Activated naive CD4-positive, alpha-beta T cell treated with anti-CD3 and anti-CD28 coated beads, Interleukin-2, amount 10 ng/mL, durations not matched to agents 7 days and 5 days (primary cell): ENCODE data around the gene BCL6.

Experiments used
- CTCF ChIA-PET: fragments of 350-600 bp; sonication (Branson Sonifier 250); formaldehyde crosslinking; loops from one replicate; lab custom pipeline; 2021; ENCODE audit warnings: antibody characterized with exemption; lab: Charles Lee
- DNase-seq: peaks from one replicate; pipeline ENCODE4 v3.0.0-alpha.2; 2020
- H3K27ac Mint-ChIP-seq: one replicate; pipeline ENCODE4 v1.8.0; 2021; ENCODE audit warnings: mild to moderate bottlenecking, moderate library complexity, mixed read lengths
- H3K27me3 Mint-ChIP-seq: one replicate; pipeline ENCODE4 v1.8.0; 2021; ENCODE audit warnings: mild to moderate bottlenecking, mixed read lengths
- H3K36me3 Mint-ChIP-seq: one replicate; pipeline ENCODE4 v1.8.0; 2021; ENCODE audit warnings: mixed read lengths
- H3K4me1 Mint-ChIP-seq: one replicate; pipeline ENCODE4 v1.8.0; 2021; ENCODE audit warnings: mixed read lengths
- H3K4me3 Mint-ChIP-seq: one replicate; pipeline ENCODE4 v1.8.0; 2021; ENCODE audit warnings: mild to moderate bottlenecking, moderate library complexity, mixed read lengths
- H3K9me3 Mint-ChIP-seq: one replicate; pipeline ENCODE4 v1.8.0; 2021; ENCODE audit warnings: mixed read lengths

BCL6 gene

GRCh38 chr3:187679638-187680396 lies 65.5 kb downstream of the BCL6 start:
- Mint-ChIP-seq H3K27ac (no peak overlapping the region), H3K27me3 (peaks cover 15% of the 10 kb centered on the region), H3K4me1 (no peaks in the 10 kb centered on the region), H3K9me3 (no peaks in the 10 kb centered on the region), H3K4me3 (no peak overlapping the region), H3K36me3 (no peaks in the 10 kb centered on the region)
- CTCF ChIA-PET = interaction anchor here (0.6 to 10.5 kb wide), 48 partner anchors 8 to 1277 kb away, joined by 3 to 394 read pairs (median 4); partner anchors contain the start of genes RTP2 and SST
- DNase-seq = peak; percentile 78

GRCh38 chr3:187678726-187679268 lies 66.5 kb downstream of the BCL6 start:
- Mint-ChIP-seq H3K27me3 (peaks cover 23% of the 10 kb centered on the region), H3K4me3 (no peak overlapping the region), H3K27ac (no peak overlapping the region), H3K36me3 (no peaks in the 10 kb centered on the region), H3K4me1 (no peaks in the 10 kb centered on the region), H3K9me3 (no peaks in the 10 kb centered on the region)
- DNase-seq = peak; percentile 55
- CTCF ChIA-PET = interaction anchor here (0.6 to 10.5 kb wide), 39 partner anchors 7 to 1278 kb away, joined by 3 to 394 read pairs (median 5); partner anchors contain the start of gene SST

GRCh38 chr3:187677604-187678003 lies 67.7 kb downstream of the BCL6 start:
- no peaks in the 10 kb centered on the region for H3K9me3 Mint-ChIP-seq
- H3K4me1 Mint-ChIP-seq = no peaks in the 10 kb centered on the region
- no peak for DNase-seq
- H3K27me3 Mint-ChIP-seq = peaks cover 29% of the 10 kb centered on the region
- no peak overlapping the region for H3K4me3 Mint-ChIP-seq
- H3K27ac Mint-ChIP-seq = no peak overlapping the region
- H3K36me3 Mint-ChIP-seq = no peaks in the 10 kb centered on the region
- CTCF ChIA-PET = interaction anchor here (1.4 to 10.5 kb wide), 4 partner anchors 10 to 457 kb away, joined by 3 to 394 read pairs (median 44); no protein-coding TSS in a partner anchor

DNA sequence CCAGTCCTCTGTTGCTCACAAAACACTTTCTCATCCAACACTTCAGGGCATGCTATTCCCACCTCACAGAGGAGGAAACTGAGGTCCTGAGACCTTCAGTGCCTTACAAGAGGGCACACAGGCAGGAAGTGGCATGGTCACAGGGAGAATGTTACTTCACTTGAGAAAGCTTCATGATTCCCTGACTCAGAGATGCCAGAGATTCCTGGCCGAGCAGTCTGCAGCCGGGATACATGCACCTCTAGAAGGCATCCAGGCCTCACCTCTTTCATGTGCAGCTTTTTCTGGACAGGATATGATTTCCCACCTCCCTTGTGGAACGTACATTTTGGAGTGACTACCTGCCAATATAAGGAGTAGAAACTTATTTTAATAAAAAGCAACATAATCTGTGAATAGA lies 72.3 kb downstream of the BCL6 start:
- Mint-ChIP-seq H3K27me3 (peaks cover 55% of the 10 kb centered on the region), H3K9me3 (no peaks in the 10 kb centered on the region), H3K4me3 (no peak overlapping the region), H3K4me1 (no peaks in the 10 kb centered on the region), H3K27ac (no peak overlapping the region), H3K36me3 (no peaks in the 10 kb centered on the region)
- CTCF ChIA-PET = interaction anchor here (1.5 to 8.2 kb wide), 2 partner anchors 57 to 355 kb away, joined by 3 to 55 read pairs; no protein-coding TSS in a partner anchor
- DNase-seq = no peak
